ENCODE data around the gene DNER. TPM values are rescaled to one million over a fixed set of nuclear protein-coding genes. Genes with fewer than 3 reads are reported as not detected.
A peak's percentile ranks its signal among the peaks of the same experiment; 100 is the strongest.

Gene DNER
- total RNA-seq, 2 donors from 2014 or later: 2.6 to 6.0 TPM

GRCh38 chr2:229410264-229410663 lies 304.1 kb downstream of the DNER start:
- intact Hi-C loops (cut with DNase I): no loop called here
- 26% methylated on average over 6 of the region's 6 CpGs for WGBS

DNA sequence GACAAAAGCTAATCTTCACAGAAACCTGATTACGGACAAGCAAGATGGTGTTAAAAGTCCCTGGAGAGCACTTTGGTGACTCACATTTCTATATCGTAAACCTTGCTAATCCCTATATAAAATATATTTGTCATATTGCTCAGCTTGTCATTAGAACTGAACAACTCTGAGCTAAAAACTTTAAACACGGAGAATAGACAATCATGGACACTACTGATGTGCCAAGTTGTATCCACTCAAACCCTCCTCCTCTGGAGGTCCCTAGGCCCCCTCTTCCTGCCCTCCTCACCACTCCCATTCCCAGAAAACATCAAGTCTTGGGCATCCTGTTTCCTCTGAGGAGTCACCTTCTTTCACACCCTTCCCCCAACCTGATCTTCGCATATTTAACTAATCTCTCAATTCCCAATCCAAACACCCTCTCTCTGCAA lies 304.6 kb downstream of the DNER start:
- DNase-seq (ENCODE audit: low spot score): no peak
- Histone ChIP-seq H3K9me3 (no peaks in the 10 kb centered on the region), H3K27ac (peak overlapping the region; percentile 75 to 88), H3K4me3 (no peak overlapping the region), H3K27me3 (replicated peaks; ENCODE audit: insufficient read depth) (no peaks in the 10 kb centered on the region), H3K4me1 (replicated peaks) (no peaks in the 10 kb centered on the region), H3K36me3 (no peaks in the 10 kb centered on the region)
- intact Hi-C loops (cut with DNase I): no loop called here
- 62% methylated on average over 4 of the region's 4 CpGs for WGBS
- TF ChIP-seq, protein P1, sequence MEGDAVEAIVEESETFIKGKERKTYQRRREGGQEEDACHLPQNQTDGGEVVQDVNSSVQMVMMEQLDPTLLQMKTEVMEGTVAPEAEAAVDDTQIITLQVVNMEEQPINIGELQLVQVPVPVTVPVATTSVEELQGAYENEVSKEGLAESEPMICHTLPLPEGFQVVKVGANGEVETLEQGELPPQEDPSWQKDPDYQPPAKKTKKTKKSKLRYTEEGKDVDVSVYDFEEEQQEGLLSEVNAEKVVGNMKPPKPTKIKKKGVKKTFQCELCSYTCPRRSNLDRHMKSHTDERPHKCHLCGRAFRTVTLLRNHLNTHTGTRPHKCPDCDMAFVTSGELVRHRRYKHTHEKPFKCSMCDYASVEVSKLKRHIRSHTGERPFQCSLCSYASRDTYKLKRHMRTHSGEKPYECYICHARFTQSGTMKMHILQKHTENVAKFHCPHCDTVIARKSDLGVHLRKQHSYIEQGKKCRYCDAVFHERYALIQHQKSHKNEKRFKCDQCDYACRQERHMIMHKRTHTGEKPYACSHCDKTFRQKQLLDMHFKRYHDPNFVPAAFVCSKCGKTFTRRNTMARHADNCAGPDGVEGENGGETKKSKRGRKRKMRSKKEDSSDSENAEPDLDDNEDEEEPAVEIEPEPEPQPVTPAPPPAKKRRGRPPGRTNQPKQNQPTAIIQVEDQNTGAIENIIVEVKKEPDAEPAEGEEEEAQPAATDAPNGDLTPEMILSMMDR (IDR thresholded peaks at IDR 0.05): no peak
- TF ChIP-seq POLR2AphosphoS5 (IDR thresholded peaks at IDR 0.05) (no peak), POLR2A (IDR thresholded peaks at IDR 0.05) (no peak)

More at GRCh38 chr2:229410264-229410663, 304.1 kb downstream of the DNER start:
- Histone ChIP-seq H3K27me3 (replicated peaks; ENCODE audit: insufficient read depth) (no peaks in the 10 kb centered on the region), H3K9me3 (no peaks in the 10 kb centered on the region), H3K27ac (peak overlapping the region; percentile 75 to 88), H3K36me3 (no peaks in the 10 kb centered on the region), H3K4me3 (no peak overlapping the region), H3K4me1 (replicated peaks) (no peaks in the 10 kb centered on the region)
- no peak for DNase-seq (ENCODE audit: low spot score)
- no peak for TF ChIP-seq POLR2A (IDR thresholded peaks at IDR 0.05)
- no peak for TF ChIP-seq POLR2AphosphoS5 (IDR thresholded peaks at IDR 0.05)
- TF ChIP-seq, protein P1 (IDR thresholded peaks at IDR 0.05): no peak

GRCh38 chr2:229408962-229409361 lies 305.4 kb downstream of the DNER start:
- Histone ChIP-seq H3K27ac (peak overlapping the region; percentile 75 to 88), H3K36me3 (no peaks in the 10 kb centered on the region), H3K9me3 (no peaks in the 10 kb centered on the region), H3K27me3 (replicated peaks; ENCODE audit: insufficient read depth) (no peaks in the 10 kb centered on the region), H3K4me3 (no peak overlapping the region), H3K4me1 (replicated peaks) (no peaks in the 10 kb centered on the region)
- DNase-seq (ENCODE audit: low spot score): no peak
- TF ChIP-seq, protein P1 (IDR thresholded peaks at IDR 0.05): no peak
- TF ChIP-seq POLR2A (IDR thresholded peaks at IDR 0.05) (no peak), POLR2AphosphoS5 (IDR thresholded peaks at IDR 0.05) (no peak)
- intact Hi-C loops (cut with DNase I): no loop called here
- 77% methylated on average over 3 of the region's 3 CpGs for WGBS

- peak overlapping the region; percentile 75 to 88 for H3K27ac ChIP-seq
- peak; percentile 75 for DNase-seq (ENCODE audit: low spot score)
- H3K4me1 ChIP-seq (replicated peaks): no peaks in the 10 kb centered on the region
- no peaks in the 10 kb centered on the region for H3K36me3 ChIP-seq
- 7% methylated on average over 1 of the region's 1 CpG for WGBS
- no peaks in the 10 kb centered on the region for H3K27me3 ChIP-seq (replicated peaks; ENCODE audit: insufficient read depth)
- intact Hi-C loops (cut with DNase I): no loop called here
- no peaks in the 10 kb centered on the region for H3K9me3 ChIP-seq
- no peak overlapping the region for H3K4me3 ChIP-seq
- peak; percentile 90 for TF ChIP-seq POLR2AphosphoS5 (IDR thresholded peaks at IDR 0.05)
- no peak for TF ChIP-seq POLR2A (IDR thresholded peaks at IDR 0.05)
These were observed 306.0 kb downstream of the DNER start for GRCh38 chr2:229408356-229408755.

DNA sequence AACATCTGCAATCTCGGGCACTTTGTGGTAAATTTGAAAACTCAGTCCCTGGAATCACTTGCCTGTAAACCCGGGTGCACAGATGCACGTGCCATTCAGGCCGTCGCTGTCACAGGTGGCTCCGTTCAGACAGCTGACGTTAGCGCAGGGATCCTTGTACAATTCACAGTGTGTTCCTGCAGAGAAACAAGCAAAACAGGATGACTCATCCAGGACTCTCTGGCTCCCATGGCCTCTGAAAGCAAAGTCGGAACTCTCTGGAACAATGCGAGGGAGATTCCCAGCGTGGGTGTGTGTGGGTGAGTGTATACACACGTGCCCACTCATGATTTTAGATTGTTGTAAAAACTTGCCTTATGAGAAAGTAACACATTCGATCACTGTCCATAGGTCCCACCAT lies 307.2 kb downstream of the DNER start:
- Histone ChIP-seq H3K4me3 (no peak overlapping the region), H3K9me3 (no peaks in the 10 kb centered on the region), H3K27ac (peak overlapping the region; percentile 75 to 88), H3K27me3 (replicated peaks; ENCODE audit: insufficient read depth) (no peaks in the 10 kb centered on the region), H3K4me1 (replicated peaks) (no peaks in the 10 kb centered on the region), H3K36me3 (no peaks in the 10 kb centered on the region)
- peak; percentile 93 for DNase-seq (ENCODE audit: low spot score)
- TF ChIP-seq POLR2AphosphoS5 (IDR thresholded peaks at IDR 0.05): peak; percentile 98
- TF ChIP-seq, protein P1 (IDR thresholded peaks at IDR 0.05): no peak
- WGBS: 9% methylated on average over 13 of the region's 13 CpGs
- intact Hi-C loops (cut with DNase I): no loop called here
